Neural crest cell (in vitro differentiated cells): Measurements from ENCODE around the gene CEMIP2. TPM values are rescaled to one million over a fixed set of nuclear protein-coding genes. Genes with fewer than 3 reads are reported as not detected.
"Not testable (repeated sequence)": the region's sequence is repeated elsewhere in the genome, so short reads cannot be mapped to it uniquely, and the experiment has no call there.

Experiments used
- DNase-seq: peaks from one replicate; pipeline ENCODE4 v3.0.0; 2021; ENCODE audit warnings: low read depth, mixed read lengths, low spot score
- H3K27ac Mint-ChIP-seq: one replicate; pipeline ENCODE4 v1.8.0; 2021; ENCODE audit warnings: mild to moderate bottlenecking, mixed read lengths; ENCODE audit not compliant: unreplicated experiment
- H3K27me3 Mint-ChIP-seq: 2 replicates; pipeline ENCODE4 v1.8.0; 2021; ENCODE audit warnings: low read depth, mild to moderate bottlenecking, mixed read lengths
- H3K36me3 Mint-ChIP-seq: 2 replicates; pipeline ENCODE4 v1.8.0; 2021; ENCODE audit warnings: low read depth, mild to moderate bottlenecking, mixed read lengths
- H3K4me1 Mint-ChIP-seq: 2 replicates; pipeline ENCODE4 v1.8.0; 2021; ENCODE audit warnings: mixed read lengths
- H3K4me3 Mint-ChIP-seq: one replicate; pipeline ENCODE4 v1.8.0; 2021; ENCODE audit warnings: mild to moderate bottlenecking, mixed read lengths
- H3K9me3 Mint-ChIP-seq: 2 replicates; pipeline ENCODE4 v1.8.0; 2021; ENCODE audit warnings: mixed read lengths
- CTCF ChIP-seq: fragments of 200-600 bp; sonication (generic); conservative IDR thresholded peaks from 2 replicates; pipeline ENCODE4 v1.5.0; 2021; ENCODE audit warnings: antibody characterized with exemption, mild to moderate bottlenecking
- total RNA-seq: library from RNA; stranded (reverse); gene quantifications from 2 replicates; pipeline ENCODE4 v1.2.1, GENCODE V29; 2021

CEMIP2 gene
- total RNA-seq, 1 donor from 2014 or later, result 94.4 TPM

GRCh38 chr9:71665247-71665646 is 103.1 kb downstream of the CEMIP2 start:
- H3K9me3 Mint-ChIP-seq, result no peaks in the 10 kb centered on the region
- H3K4me3 Mint-ChIP-seq, result no peak overlapping the region
- DNase-seq, result no peak
- peaks cover 5% of the 10 kb centered on the region for H3K4me1 Mint-ChIP-seq
- TF ChIP-seq CTCF, result no peak
- H3K36me3 Mint-ChIP-seq, result no peaks in the 10 kb centered on the region
- H3K27me3 Mint-ChIP-seq, result no peaks in the 10 kb centered on the region
- H3K27ac Mint-ChIP-seq, result no peak overlapping the region

GRCh38 chr9:71664566-71664965 is 103.7 kb downstream of the CEMIP2 start:
- no peak for TF ChIP-seq CTCF
- H3K9me3 Mint-ChIP-seq, result no peaks in the 10 kb centered on the region
- H3K36me3 Mint-ChIP-seq, result no peaks in the 10 kb centered on the region
- no peaks in the 10 kb centered on the region for H3K27me3 Mint-ChIP-seq
- no peak overlapping the region for H3K4me3 Mint-ChIP-seq
- H3K27ac Mint-ChIP-seq, result no peak overlapping the region
- peaks cover 5% of the 10 kb centered on the region for H3K4me1 Mint-ChIP-seq
- no peak for DNase-seq

DNA sequence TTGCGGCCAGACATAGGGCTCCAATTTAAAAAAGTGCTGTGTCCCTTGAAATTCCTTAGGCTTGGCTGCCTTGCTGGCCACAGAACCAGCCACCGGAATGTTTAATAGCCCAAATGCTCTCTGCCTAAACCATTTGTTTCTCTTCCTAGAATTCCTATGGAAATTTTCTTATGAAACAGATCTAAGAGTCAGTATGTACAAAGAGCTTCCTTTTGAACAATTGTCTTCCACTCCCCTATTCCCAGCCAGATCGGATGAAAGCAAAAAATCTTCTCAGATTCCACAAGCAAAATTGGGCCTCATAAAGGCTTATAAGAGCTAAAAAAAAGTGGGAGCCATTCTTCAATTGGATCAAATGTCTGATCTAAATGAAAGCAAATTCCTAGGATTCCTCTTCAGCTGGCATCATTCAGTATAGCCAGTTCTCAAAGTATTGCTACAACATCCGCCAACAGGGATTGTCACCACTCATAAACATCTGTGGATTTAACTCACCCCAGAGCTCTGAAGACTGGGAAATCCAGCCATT is 104.3 kb downstream of the CEMIP2 start:
- Mint-ChIP-seq H3K36me3 (no peaks in the 10 kb centered on the region), H3K9me3 (no peaks in the 10 kb centered on the region), H3K27me3 (no peaks in the 10 kb centered on the region), H3K27ac (no peak overlapping the region), H3K4me3 (no peak overlapping the region), H3K4me1 (peaks cover 5% of the 10 kb centered on the region)
- no peak for DNase-seq
- TF ChIP-seq CTCF, result no peak

DNA sequence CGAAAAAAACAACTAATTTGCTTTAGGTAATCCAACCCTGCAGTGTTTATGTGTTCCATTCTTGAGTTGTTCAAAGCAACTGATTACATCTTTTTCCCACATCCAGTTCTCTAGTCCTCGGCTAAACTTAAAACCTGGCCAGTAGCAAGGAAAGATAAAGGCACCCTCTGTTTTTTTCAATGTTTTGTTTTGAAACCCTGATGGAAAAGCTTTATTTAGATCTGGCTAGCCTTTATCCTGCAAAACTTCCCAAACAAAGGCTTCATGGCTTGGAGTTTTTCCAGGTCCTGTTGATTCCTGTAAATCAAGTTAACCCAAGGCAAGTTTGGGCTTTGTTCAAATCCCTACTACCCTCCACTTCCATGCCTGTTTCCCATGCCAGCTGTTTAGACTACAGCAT is 105.1 kb downstream of the CEMIP2 start:
- no peak for DNase-seq
- no peaks in the 10 kb centered on the region for H3K27me3 Mint-ChIP-seq
- peak overlapping the region; percentile 41 for H3K27ac Mint-ChIP-seq
- H3K4me3 Mint-ChIP-seq, result no peak overlapping the region
- H3K4me1 Mint-ChIP-seq, result peaks cover 5% of the 10 kb centered on the region
- no peak for TF ChIP-seq CTCF
- no peaks in the 10 kb centered on the region for H3K9me3 Mint-ChIP-seq
- H3K36me3 Mint-ChIP-seq, result no peaks in the 10 kb centered on the region

DNA sequence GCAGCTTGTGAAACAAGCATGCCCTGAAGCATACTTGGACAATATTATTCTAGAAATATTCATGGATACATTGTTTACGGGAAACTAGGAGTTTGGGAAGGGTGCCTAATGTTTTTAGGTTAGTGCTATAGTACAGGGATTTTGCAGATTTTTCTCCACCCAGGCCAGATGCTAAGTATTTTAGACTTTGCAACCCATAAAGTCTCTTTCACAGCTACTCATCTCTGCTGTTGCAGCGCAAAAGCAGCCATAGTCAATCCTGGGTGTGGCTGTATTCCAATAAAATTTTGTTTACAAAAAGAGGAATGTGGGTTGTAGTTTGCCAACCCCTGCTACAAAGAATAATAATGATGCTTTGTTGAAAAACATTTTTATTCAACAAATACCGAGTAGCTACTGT is 106.2 kb downstream of the CEMIP2 start:
- Mint-ChIP-seq H3K9me3 (no peaks in the 10 kb centered on the region), H3K4me3 (no peak overlapping the region), H3K4me1 (peaks cover 5% of the 10 kb centered on the region), H3K27ac (no peak overlapping the region), H3K27me3 (no peaks in the 10 kb centered on the region), H3K36me3 (no peaks in the 10 kb centered on the region)
- no peak for DNase-seq
- no peak for TF ChIP-seq CTCF

DNA sequence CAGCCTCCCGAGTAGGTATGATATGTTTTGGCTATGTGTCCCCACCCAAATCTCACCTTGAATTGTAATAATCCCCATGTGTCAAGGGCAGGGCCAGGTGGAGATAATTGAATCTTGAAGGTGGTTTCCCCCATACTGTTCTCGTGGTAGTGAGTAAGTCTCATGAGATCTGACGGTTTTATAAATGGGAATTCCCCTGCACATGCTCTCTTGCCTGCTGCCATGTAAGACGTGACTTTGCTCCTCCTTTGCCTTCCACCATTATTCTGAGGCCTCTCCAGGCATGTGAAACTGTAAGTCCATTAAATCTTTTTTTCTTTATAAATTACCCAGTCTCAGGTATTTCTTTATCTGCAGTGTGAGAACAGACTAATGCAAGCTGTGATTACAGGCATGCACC is 111.0 kb downstream of the CEMIP2 start:
- not testable (repeated sequence) for H3K4me3 Mint-ChIP-seq, H3K4me1 Mint-ChIP-seq, H3K9me3 Mint-ChIP-seq, H3K27ac Mint-ChIP-seq, DNase-seq, H3K27me3 Mint-ChIP-seq, H3K36me3 Mint-ChIP-seq
